ENCODE measurements around the gene GSX2.

DNA sequence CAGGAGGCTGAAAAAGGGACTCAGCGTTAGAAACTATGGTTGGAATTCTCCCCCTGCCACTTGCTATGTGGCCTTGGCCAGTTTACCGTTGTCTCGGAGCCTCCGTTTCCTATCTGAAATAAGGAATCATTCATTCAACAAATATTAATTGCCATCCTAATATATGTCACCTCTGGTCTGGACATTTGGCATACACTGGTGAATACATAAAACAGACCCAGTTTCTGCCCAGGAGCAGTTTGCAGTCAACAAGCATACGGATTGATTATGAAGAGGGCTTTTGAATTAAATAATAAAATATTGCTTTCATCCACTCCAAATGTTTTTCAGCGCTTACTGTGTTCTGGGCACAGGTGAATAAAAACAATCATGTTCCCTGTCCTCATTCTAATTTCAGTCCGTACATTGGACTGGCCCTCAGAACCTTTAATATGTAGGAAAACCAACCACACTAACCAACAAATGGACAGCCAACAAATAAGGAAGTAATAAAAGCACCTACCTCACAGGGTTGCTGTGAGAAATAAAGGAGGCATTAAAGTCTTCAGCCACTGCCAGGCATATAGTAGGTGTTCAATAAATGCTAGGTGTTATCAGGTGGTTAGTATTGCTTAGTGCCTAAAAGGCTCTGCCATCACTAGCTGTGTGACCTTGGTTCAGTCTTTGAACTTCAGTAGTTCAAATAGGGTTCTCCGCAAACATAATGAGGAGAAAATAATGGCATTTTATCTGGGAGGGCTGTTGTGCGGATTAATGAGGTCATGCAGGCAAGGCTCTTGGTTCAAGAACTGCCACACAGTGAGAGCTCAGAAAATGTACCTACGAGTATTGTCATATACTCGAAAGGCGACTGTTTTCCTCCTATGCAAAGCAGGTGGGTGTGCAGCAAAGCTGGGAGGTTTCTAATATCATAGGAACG, 7.3 kb upstream of the GSX2 start:
- TF ChIP-seq CTCF (IDR thresholded peaks at IDR 0.05) (no peak), POLR2A (IDR thresholded peaks at IDR 0.05) (no peak)
